Fibroblast of the aortic adventitia (primary cell): ENCODE data around the gene GPR171. TPM values are rescaled to one million over a fixed set of nuclear protein-coding genes. Genes with fewer than 3 reads are reported as not detected.

ENCODE experiments used
- DNase-seq: peaks from one replicate; pipeline ENCODE4 v3.0.0-alpha.2; 2010; ENCODE audit warnings: low read depth
- H3K4me3 ChIP-seq: 2 replicates; pipeline ENCODE4 v1.5.1; 2011; ENCODE audit warnings: low read depth, mild to moderate bottlenecking, control low read depth, low read length, moderate library complexity
- CTCF ChIP-seq: IDR thresholded peaks from 2 replicates; pipeline ENCODE4 v1.5.1; 2011; ENCODE audit warnings: mild to moderate bottlenecking, low read length, control low read depth, inconsistent platforms; ENCODE audit not compliant: insufficient read depth
- total RNA-seq: library from RNA; depleted of rRNA; stranded (reverse); fragments of >200 nt; gene quantifications from 2 replicates; pipeline ENCODE4 v1.2.3, GENCODE V29; 2012; ENCODE audit warnings: low replicate concordance

GPR171 gene
- total RNA-seq, 1 donor, result not detected

- peak; percentile 73 for DNase-seq
- H3K4me3 ChIP-seq, result no peak overlapping the region
- TF ChIP-seq CTCF, result peak; percentile 81
Observed at GRCh38 chr3:151168269-151169094, 34.5 kb downstream of the GPR171 start.

GRCh38 chr3:151166161-151166560 is 36.9 kb downstream of the GPR171 start:
- peak; percentile 5 for DNase-seq
- peak; percentile 27 for TF ChIP-seq CTCF
- H3K4me3 ChIP-seq, result no peak overlapping the region

- TF ChIP-seq CTCF, result no peak
- no peak overlapping the region for H3K4me3 ChIP-seq
- DNase-seq, result no peak
Observed at GRCh38 chr3:151165226-151165625, 37.8 kb downstream of the GPR171 start.

- no peak for TF ChIP-seq CTCF
- H3K4me3 ChIP-seq, result no peak overlapping the region
- no peak for DNase-seq
Observed at GRCh38 chr3:151159806-151160205, 43.2 kb downstream of the GPR171 start.

- H3K4me3 ChIP-seq, result no peak overlapping the region
- peak; percentile 63 for TF ChIP-seq CTCF
- peak; percentile 66 for DNase-seq
Observed at GRCh38 chr3:151156618-151157216, 46.3 kb downstream of the GPR171 start.

GRCh38 chr3:151155409-151156128 is 47.4 kb downstream of the GPR171 start:
- DNase-seq, result no peak
- no peak for TF ChIP-seq CTCF
- H3K4me3 ChIP-seq, result no peak overlapping the region
